22Rv1 (cell line): ENCODE results near the gene GPR149.

Experiments
- CTCF ChIP-seq: fragments of 450-650 bp; IDR thresholded peaks from 2 replicates; pipeline ENCODE4 v1.5.1; 2017; ENCODE audit warnings: mild to moderate bottlenecking
- ZFX ChIP-seq: fragments of 450-650 bp; IDR thresholded peaks from 2 replicates; pipeline ENCODE4 v1.6.1; 2017; ENCODE audit warnings: antibody characterized with exemption, borderline replicate concordance

GRCh38 chr3:154389861-154390260 lies 40.1 kb downstream of the GPR149 start:
- TF ChIP-seq CTCF: no peak
- TF ChIP-seq ZFX: no peak
